GM18505 (cell line): Measurements from ENCODE around the gene ASTN2.
"Not testable (repeated sequence)": the region's sequence is repeated elsewhere in the genome, so short reads cannot be mapped to it uniquely, and the experiment has no call there.

Source experiments
- ATAC-seq: cut with Tn5 transposase; IDR thresholded peaks from one replicate; pipeline ENCODE4 v1.9.1; 2021; ENCODE audit not compliant: unreplicated experiment
- POLR2A ChIP-seq: IDR thresholded peaks from 4 replicates; pipeline ENCODE4 v1.6.1; 2011; ENCODE audit warnings: borderline replicate concordance; ENCODE audit not compliant: insufficient read depth, insufficient read length; ENCODE audit errors: extremely low read depth

The ASTN2 gene

DNA sequence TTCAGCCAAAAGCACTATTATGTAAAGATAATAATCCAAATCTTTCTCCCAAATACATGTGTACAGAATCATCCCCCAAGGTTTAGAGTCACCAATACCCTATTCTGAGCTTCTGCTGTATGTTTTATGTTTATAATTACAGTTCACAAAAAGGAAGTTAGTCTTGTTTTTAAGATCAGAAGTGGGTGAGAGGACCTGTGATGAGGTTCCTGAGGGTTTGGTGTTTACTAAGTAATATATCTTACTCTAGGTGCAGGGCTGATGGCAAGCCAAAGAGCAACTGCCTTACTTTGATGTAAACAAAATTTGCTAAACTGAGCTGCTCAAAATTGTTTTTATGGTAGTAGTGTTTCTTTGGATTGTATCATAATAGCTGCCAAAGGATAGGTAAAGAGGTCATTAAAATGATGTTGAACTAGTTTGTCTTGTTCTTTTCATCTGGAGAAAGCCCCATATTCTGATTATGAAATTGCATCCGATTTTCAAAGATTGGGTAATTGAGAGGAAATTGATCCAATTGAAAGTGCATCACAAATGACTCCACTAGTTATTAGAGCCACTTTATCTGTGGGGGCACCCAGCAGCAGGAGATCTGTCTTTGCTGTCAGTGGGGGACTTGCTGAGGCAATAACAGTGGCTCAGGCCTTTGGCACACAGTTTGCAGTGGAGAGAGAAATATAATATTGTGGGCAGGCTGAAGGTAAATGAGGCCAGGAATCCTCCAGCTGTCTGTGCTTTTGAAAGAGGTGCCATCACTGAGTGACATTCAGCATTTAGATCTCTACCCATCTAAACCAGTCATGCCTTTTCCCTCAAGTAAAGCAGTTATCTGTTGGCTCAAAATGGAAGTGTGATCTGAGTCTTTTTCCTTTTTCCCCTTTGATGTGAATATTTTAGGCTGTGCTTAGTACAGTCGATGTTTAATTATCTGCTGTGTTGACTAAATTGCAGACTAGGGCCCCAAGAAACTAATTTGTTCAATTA lies 713.7 kb downstream of the ASTN2 start:
- no peak for TF ChIP-seq POLR2A

DNA sequence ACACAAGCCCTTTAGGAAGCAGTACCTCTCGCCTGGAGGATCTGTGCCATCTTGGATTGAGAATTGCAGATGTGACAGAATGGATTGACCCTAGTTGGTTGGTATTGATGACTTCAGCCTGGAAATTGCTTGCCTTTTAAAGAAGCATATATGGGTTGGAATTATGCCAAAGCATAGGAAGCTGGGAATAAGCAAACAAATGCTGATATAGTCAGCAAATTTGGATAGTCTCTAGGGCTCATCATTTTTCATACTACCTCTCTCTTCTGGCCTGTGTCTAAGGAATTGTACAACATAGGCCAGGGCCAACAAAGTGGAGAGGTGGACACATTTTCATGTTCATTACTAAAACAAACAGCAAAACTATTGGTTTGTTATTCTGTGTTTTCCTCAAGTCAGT lies 714.6 kb downstream of the ASTN2 start:
- ATAC-seq, result no peak
- no peak for TF ChIP-seq POLR2A

More for the DNA sequence above, 713.7 kb downstream of the ASTN2 start:
- ATAC-seq, result no peak

- ATAC-seq, result no peak
- no peak for TF ChIP-seq POLR2A
Measured at GRCh38 chr9:116697887-116698286, 717.0 kb downstream of the ASTN2 start.

GRCh38 chr9:116697362-116697761 lies 717.5 kb downstream of the ASTN2 start:
- no peak for ATAC-seq
- no peak for TF ChIP-seq POLR2A

DNA sequence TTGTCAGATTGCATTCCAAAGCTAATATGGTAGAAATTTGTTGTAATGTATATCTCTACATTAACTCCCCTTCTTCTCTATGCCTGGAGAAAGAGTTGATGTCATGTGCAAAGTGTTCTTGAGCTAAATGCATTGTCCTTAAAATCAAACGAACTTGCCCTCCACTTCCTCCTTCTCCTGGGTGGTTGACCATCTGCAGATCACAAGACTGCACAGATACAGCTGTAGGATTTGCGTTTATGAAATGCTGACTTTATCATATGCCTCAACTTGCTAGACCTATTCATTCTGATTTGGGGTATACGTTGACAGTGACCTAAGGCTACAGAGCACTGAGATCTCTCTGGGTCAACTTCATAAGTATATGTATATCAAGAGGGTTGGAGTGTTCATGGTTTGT lies 719.4 kb downstream of the ASTN2 start:
- ATAC-seq, result no peak
- no peak for TF ChIP-seq POLR2A

DNA sequence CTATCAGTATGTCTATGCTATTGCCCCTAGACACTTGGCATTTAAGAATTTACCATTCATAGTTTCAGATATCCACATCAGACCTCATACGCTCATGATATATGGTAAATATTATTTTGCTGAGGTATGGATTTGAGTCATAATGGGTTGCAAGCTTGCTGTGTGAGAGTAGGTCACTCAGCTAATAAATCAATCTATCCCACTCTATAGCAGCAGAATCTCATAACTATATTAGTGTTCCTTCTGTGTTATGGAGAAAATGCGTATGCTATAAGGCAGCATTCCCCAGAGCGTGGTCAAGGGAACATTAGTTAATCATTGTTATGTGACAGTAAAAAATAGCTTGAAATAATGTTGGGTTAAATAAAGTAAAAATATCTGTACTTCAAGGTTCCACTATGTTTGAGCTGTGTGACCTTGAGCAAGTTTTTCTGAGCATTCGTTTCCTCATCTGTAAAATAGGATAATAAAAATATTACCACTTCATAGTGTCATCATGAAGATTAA lies 720.0 kb downstream of the ASTN2 start:
- no peak for TF ChIP-seq POLR2A
- no peak for ATAC-seq

DNA sequence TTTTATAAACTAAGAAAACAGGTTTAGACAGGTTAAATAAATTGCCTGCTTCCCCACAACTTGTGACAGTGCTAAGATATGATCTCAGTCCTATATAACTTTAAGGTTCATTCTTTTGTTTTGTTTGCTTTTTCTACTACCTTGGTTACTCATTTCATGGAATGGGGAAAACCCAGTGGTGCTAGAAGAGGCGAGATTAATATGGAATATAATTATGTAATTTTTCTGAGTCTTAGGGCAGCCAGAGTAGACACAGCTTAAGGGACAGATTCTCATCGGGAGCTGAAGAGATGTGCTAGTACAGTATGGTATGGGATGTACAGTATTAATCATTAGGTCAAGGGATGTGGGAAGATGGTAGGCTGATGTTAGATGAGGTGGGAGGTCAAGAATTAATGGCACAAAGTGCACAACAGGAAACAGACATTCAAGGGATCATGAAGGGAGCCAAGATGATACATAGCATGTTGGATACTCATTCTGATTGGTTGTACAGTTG lies 721.6 kb downstream of the ASTN2 start:
- no peak for TF ChIP-seq POLR2A
- no peak for ATAC-seq

- TF ChIP-seq POLR2A, result no peak
- ATAC-seq, result no peak
Measured at GRCh38 chr9:116692616-116693015, 722.2 kb downstream of the ASTN2 start.

GRCh38 chr9:116691607-116692006 lies 723.2 kb downstream of the ASTN2 start:
- ATAC-seq, result no peak
- no peak for TF ChIP-seq POLR2A

DNA sequence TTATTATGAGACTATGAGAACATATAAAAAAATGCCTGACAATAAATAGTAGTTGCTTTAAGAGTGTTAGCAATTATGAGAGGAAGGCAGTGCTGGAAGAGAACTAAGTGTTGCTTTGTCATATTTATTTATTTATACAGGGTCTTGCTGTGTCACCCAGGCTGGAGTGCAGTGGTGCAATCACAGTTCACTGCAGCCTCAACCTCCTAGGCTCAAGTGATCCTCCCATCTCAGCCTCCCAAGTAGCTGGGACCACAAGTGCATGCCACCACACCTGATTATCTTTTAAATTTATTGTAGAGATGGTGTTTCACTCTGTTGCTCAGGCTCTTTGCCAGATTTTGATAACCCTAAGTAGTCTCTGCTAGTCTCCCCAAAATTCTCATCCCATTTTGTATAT lies 724.1 kb downstream of the ASTN2 start:
- not testable (repeated sequence) for ATAC-seq

GRCh38 chr9:116689486-116690032 lies 725.3 kb downstream of the ASTN2 start:
- no peak for TF ChIP-seq POLR2A
- no peak for ATAC-seq

- ATAC-seq, result no peak
- TF ChIP-seq POLR2A, result no peak
Measured at GRCh38 chr9:116688806-116689485, 725.9 kb downstream of the ASTN2 start.

DNA sequence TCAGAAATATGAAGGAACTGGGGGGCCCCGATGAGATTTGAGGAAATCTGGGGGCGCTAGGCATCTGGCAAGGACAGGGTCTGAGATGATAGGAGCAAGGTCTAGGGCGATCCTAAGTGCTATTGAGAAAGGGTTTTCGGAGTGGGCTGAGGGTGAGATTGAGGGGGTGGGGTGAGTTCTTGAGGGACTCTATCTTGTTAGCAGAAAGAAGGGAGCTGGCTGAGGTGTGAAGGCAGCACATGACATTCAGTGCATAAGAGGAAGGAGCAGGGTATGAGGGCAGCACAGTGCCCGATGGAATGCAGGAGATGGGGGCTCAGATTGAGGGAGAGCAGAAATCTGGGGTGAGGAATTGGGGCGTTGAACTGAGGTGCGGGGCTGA lies 727.1 kb downstream of the ASTN2 start:
- no peak for ATAC-seq
- TF ChIP-seq POLR2A, result no peak
